ENCODE measurements around the gene MTHFD1L. TPM values are rescaled to one million over a fixed set of nuclear protein-coding genes. Genes with fewer than 3 reads are reported as not detected.

The MTHFD1L gene
- total and polyA plus RNA-seq, 9 of the 15 experiments (the other 6 are each of a cell fraction or from before 2014, with no cell fraction given), result 20.9 to 128 (median 61.0) TPM

DNA sequence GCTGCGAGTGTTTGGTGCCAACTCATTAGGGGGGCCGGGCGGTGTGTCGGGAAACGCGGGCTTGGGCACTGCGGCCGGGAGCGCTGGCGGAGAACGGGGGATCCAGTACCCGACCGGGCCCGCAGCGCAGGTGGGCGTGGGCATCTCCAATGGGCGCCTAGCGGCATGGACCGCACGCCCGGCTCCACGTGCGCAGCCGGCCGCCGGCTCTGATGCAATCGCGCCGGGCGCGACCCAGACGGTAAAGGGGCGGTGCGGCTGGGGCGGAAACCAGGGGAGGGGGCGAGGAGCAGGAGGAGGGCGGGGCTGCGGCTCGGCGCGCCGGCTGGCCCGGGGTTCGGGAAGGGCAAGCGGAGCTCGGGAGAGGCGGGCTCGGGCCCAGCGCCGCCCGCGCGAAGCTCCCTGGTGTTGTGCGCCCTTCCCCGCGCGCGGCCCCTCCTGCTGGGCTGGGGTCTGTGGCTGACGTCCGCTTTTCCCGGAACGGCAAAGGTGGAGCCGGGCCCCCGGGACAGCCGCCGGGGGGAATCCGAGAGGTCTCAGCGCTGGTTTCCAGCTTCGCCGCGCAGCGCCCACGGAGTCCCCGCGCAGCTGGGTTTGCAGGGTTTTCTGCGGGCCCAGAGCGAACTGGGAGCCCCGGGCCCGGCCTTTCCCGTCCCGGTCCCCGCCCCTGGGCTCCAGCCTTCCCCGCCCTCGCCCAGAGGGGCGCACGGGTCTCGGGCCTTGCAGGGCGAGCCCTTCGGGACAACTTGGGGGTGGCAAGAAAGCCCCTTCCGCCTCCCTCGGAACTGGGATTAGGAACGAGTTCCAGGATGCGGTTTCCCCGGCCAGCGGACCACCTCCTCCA is 867 bp downstream of the MTHFD1L start (continued):
- TF ChIP-seq NR2C2 (CRISPR knock-in tag; IDR thresholded peaks at IDR 0.05), result no peak
- TF ChIP-seq NR2C2 (tag; IDR thresholded peaks at IDR 0.05), result peak; percentile 73
- no peak for TF ChIP-seq FOSL1 (tag; conservative IDR thresholded peaks at IDR 0.05)
- TF ChIP-seq NFE2 (IDR thresholded peaks at IDR 0.05; ENCODE audit: low read depth), result no peak
- peak; percentile 63 for TF ChIP-seq DACH1 (IDR thresholded peaks at IDR 0.05; ENCODE audit: partially characterized antibody)
- TF ChIP-seq, protein P1, sequence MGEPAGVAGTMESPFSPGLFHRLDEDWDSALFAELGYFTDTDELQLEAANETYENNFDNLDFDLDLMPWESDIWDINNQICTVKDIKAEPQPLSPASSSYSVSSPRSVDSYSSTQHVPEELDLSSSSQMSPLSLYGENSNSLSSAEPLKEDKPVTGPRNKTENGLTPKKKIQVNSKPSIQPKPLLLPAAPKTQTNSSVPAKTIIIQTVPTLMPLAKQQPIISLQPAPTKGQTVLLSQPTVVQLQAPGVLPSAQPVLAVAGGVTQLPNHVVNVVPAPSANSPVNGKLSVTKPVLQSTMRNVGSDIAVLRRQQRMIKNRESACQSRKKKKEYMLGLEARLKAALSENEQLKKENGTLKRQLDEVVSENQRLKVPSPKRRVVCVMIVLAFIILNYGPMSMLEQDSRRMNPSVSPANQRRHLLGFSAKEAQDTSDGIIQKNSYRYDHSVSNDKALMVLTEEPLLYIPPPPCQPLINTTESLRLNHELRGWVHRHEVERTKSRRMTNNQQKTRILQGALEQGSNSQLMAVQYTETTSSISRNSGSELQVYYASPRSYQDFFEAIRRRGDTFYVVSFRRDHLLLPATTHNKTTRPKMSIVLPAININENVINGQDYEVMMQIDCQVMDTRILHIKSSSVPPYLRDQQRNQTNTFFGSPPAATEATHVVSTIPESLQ (CRISPR knock-in tag; IDR thresholded peaks at IDR 0.05), result no peak
- TF ChIP-seq HINFP (tag; conservative IDR thresholded peaks at IDR 0.05; ENCODE audit: low read depth), result no peak
- no peak for TF ChIP-seq POLR3A (IDR thresholded peaks at IDR 0.05; ENCODE audit: borderline replicate concordance, extremely low read depth, insufficient read depth, insufficient read length)
- TF ChIP-seq HEY1 (CRISPR knock-in tag; IDR thresholded peaks at IDR 0.05; ENCODE audit: borderline replicate concordance), result no peak
- no peak for TF ChIP-seq ZNF318 (IDR thresholded peaks at IDR 0.05; ENCODE audit: borderline replicate concordance in 1 of 2, low read depth in 1 of 2)
- no peak for TF ChIP-seq ZC3H4 (CRISPR knock-in tag; IDR thresholded peaks at IDR 0.05; ENCODE audit: borderline replicate concordance)
- TF ChIP-seq CBFA2T2 (conservative IDR thresholded peaks at IDR 0.05), result no peak
- 0 out of 4 replicates have a peak, but pooled peaks of 1 of the 2 experiments have one; percentile 13 for TF ChIP-seq SRF (CRISPR knock-in tag; IDR thresholded peaks at IDR 0.05)
- 0 out of 4 replicates have a peak, but pooled peaks of 1 of the 2 experiments have one; percentile 23 for TF ChIP-seq TBL1XR1 (IDR thresholded peaks at IDR 0.05; ENCODE audit: low read length in 2 of 2)
- TF ChIP-seq ZNF644 (tag; IDR thresholded peaks at IDR 0.05; ENCODE audit: low read depth), result no peak

Data from K562 (cell line).